MCF 10A (cell line): Measurements from ENCODE around the gene DGKI. TPM values are rescaled to one million over a fixed set of nuclear protein-coding genes. Genes with fewer than 3 reads are reported as not detected.

ENCODE experiments used
- BruUV-seq: library from RNA; stranded (reverse); fragments of 400-500 nt; replicated peaks from 2 replicates; lab custom pipeline; 2021; lab: Mats Ljungman, UMichigan
- CTCF ChIA-PET: fragments of 300-600 bp; sonication (Branson Sonifier 250); formaldehyde crosslinking; extraction: SDS; loops from one replicate; lab custom pipeline; 2021; ENCODE audit warnings: antibody characterized with exemption, inconsistent platforms; lab: Yijun Ruan, JAX
- POLR2A ChIA-PET: fragments of 300-600, 350-650 bp; sonication (Branson Sonifier 250); formaldehyde crosslinking; extraction: SDS; loops from one replicate; lab custom pipeline; 2020; ENCODE audit warnings: antibody characterized with exemption, inconsistent platforms; lab: Yijun Ruan, JAX
- DNase-seq: peaks from one replicate; pipeline ENCODE4 v3.0.0-alpha.2; 2018; ENCODE audit not compliant: unreplicated experiment
- H3K27ac Mint-ChIP-seq: one replicate; pipeline ENCODE4 v1.8.0; 2022; ENCODE audit warnings: mild to moderate bottlenecking, low read depth, mixed read lengths; ENCODE audit not compliant: unreplicated experiment
- H3K27me3 Mint-ChIP-seq: one replicate; pipeline ENCODE4 v1.8.0; 2022; ENCODE audit warnings: mixed read lengths; ENCODE audit not compliant: insufficient read depth, unreplicated experiment
- H3K36me3 Mint-ChIP-seq: one replicate; pipeline ENCODE4 v1.8.0; 2022; ENCODE audit warnings: mild to moderate bottlenecking, moderate library complexity, mixed read lengths; ENCODE audit not compliant: insufficient read depth, unreplicated experiment
- H3K4me1 Mint-ChIP-seq: one replicate; pipeline ENCODE4 v1.8.0; 2022; ENCODE audit warnings: mixed read lengths; ENCODE audit not compliant: insufficient read depth, unreplicated experiment
- H3K4me3 Mint-ChIP-seq: one replicate; pipeline ENCODE4 v1.8.0; 2022; ENCODE audit warnings: mild to moderate bottlenecking, moderate library complexity, mixed read lengths; ENCODE audit not compliant: unreplicated experiment
- H3K9me3 Mint-ChIP-seq: one replicate; pipeline ENCODE4 v1.8.0; 2022; ENCODE audit warnings: mixed read lengths; ENCODE audit not compliant: unreplicated experiment
- CTCF ChIP-seq: fragments of 200-600 bp; IDR thresholded peaks from one replicate; pipeline ENCODE4 v1.8.0; 2022; ENCODE audit warnings: antibody characterized with exemption, mild to moderate bottlenecking; ENCODE audit not compliant: unreplicated experiment
- intact Hi-C: fragments of 100-400 bp; cut with micrococcal nuclease; formaldehyde crosslinking; loops from 2 replicates; pipeline ENCODE4 v1.14.1; 2022
- total RNA-seq: library from RNA; stranded (reverse); gene quantifications from 2 replicates; pipeline ENCODE4 v1.2.3, GENCODE V29; 2022

DGKI gene
- total RNA-seq, 1 experiment from 2014 or later, result 1.4 TPM

DNA sequence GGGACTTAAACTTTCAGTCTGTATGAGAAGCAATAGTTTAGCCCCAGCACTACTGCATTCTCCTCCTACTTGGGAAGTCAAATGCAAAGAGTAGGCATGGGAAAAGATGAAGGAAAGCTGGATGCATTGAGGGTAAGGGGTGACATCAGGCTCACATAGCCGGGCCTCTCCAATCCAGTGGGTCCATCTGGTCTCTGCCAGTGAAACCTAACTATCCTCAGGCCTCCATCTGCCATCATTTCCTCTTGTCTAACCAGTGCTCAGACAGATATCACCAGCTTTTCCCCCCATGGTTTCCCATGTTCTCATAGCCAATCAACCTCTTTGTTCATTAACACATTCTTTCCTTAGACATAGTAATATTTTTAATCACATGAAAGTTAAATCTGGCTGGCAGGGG is 118.3 kb downstream of the DGKI start:
- CTCF ChIA-PET, result interaction anchor here (1.0 kb wide), 1 partner anchor 16 kb away, joined by 3 read pairs; no protein-coding TSS in a partner anchor
- DNase-seq, result no peak
- no TSS peak for BruUV-seq
- H3K9me3 Mint-ChIP-seq, result no peaks in the 10 kb centered on the region
- no peaks in the 10 kb centered on the region for H3K27me3 Mint-ChIP-seq
- intact Hi-C loops, result no loop called here
- no peak for TF ChIP-seq CTCF
- H3K27ac Mint-ChIP-seq, result no peak overlapping the region
- no peak overlapping the region for H3K4me3 Mint-ChIP-seq
- POLR2A ChIA-PET, result no interaction called here
- H3K4me1 Mint-ChIP-seq, result peaks cover 2% of the 10 kb centered on the region
- no peaks in the 10 kb centered on the region for H3K36me3 Mint-ChIP-seq

DNA sequence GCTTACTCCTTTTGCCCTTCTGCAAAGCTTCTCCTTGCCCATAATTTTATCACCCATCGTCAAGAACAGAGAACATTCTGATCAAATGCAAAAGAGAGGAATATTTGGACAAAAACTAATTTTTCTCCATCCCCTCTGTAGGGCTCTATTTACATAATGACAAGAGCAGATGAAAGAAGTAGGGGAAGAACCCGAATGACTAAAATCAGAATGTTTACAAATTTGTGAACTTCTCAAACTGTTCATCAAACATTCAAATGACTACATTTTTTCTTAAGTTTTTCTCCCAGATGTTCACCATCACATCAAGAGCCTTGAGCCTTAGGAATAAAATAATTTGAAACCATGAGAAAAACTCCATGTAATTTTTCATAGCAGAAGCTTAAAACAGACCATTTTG is 119.4 kb downstream of the DGKI start:
- ChIA-PET POLR2A (no interaction called here), CTCF (no interaction called here)
- intact Hi-C loops, result no loop called here
- no peak for DNase-seq
- Mint-ChIP-seq H3K27me3 (no peaks in the 10 kb centered on the region), H3K36me3 (no peaks in the 10 kb centered on the region), H3K9me3 (no peaks in the 10 kb centered on the region), H3K4me3 (no peak overlapping the region), H3K27ac (no peak overlapping the region), H3K4me1 (no peaks in the 10 kb centered on the region)
- BruUV-seq, result no TSS peak
- TF ChIP-seq CTCF, result no peak

DNA sequence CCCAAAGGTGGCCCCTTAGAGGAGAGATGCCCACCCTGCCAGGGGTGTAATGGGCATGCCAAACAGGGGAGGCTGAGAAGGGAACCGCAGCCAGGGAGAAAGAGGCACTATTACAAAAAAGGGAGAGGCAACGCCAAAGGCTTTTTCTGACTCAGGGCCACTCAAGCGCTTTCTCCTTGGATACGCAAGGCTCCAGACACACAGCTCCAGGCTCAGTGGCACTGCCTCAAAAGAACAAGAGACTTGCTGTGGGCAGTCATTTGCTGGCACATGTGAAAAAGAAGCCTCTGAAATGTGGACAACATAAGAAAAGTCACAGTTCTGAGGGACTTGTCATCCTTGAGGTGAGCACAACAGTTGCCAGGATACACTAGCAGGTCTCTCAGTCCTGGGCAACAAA is 128.4 kb downstream of the DGKI start:
- H3K27ac Mint-ChIP-seq, result no peak overlapping the region
- POLR2A ChIA-PET, result no interaction called here
- no TSS peak for BruUV-seq
- no peak for DNase-seq
- no peak overlapping the region for H3K4me3 Mint-ChIP-seq
- H3K36me3 Mint-ChIP-seq, result no peaks in the 10 kb centered on the region
- H3K9me3 Mint-ChIP-seq, result no peaks in the 10 kb centered on the region
- intact Hi-C loops, result no loop called here
- H3K4me1 Mint-ChIP-seq, result peaks cover 5% of the 10 kb centered on the region
- TF ChIP-seq CTCF, result no peak
- CTCF ChIA-PET, result no interaction called here
- no peaks in the 10 kb centered on the region for H3K27me3 Mint-ChIP-seq

DNA sequence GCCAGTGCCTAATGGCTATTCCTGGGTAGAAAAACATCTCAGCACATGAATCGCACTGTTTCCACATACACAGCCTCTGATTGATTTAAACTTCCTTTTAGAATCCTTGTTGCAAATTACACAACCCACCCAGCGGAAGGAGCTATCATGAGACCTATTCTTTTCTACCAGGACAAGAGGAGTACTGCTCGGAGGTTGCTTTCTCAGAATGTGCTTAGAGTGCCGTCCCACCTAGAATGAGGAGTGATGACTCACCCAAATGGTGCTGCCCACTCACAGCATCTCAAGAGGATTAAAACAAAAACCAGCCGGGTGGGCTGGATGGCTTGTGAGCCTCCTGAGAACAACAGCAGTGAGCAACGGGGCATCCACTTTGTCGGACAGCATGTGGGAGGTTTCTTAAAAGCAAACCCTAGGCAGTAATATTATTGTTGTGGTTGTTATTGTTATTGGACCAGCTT is 128.9 kb downstream of the DGKI start:
- H3K4me1 Mint-ChIP-seq, result peaks cover 5% of the 10 kb centered on the region
- H3K27me3 Mint-ChIP-seq, result no peaks in the 10 kb centered on the region
- DNase-seq, result peak; percentile 56
- no TSS peak for BruUV-seq
- no peaks in the 10 kb centered on the region for H3K36me3 Mint-ChIP-seq
- intact Hi-C loops, result no loop called here
- H3K27ac Mint-ChIP-seq, result no peak overlapping the region
- CTCF ChIA-PET, result interaction anchor here (0.6 kb wide), 1 partner anchor 132 kb away, joined by 3 read pairs; no protein-coding TSS in a partner anchor
- POLR2A ChIA-PET, result no interaction called here
- H3K4me3 Mint-ChIP-seq, result no peak overlapping the region
- no peak for TF ChIP-seq CTCF
- H3K9me3 Mint-ChIP-seq, result no peaks in the 10 kb centered on the region
